ENCODE measurements around the gene RAB27A. TPM values are rescaled to one million over a fixed set of nuclear protein-coding genes. Genes with fewer than 3 reads are reported as not detected.
"Not testable (repeated sequence)": the region's sequence is repeated elsewhere in the genome, so short reads cannot be mapped to it uniquely, and the experiment has no call there.

The RAB27A gene
- total RNA-seq, 6 experiments from 2014 or later: 15.9 to 41.4 (median 21.0) TPM

GRCh38 chr15:55256281-55257011 is 33.2 kb downstream of the RAB27A start:
- DNase-seq: no peak
- Histone ChIP-seq H3K4me3 (no peak overlapping the region), H3K9me3 (no peaks in the 10 kb centered on the region), H3K27ac (peak overlapping the region in 1 of 3 donors; percentile 28), H3K36me3 (no peaks in the 10 kb centered on the region), H3K4me1 (peaks cover 0 to 39% (median 6%) of the 10 kb centered on the region in 4 donors), H3K27me3 (no peaks in the 10 kb centered on the region)
- intact Hi-C loops (cut with DNase I): no loop called here
- ATAC-seq: peak in 2 of 4 donors; percentile 22 to 43
- WGBS (ENCODE audit: insufficient coverage, low coverage, low lambda C conversion rate, missing lambda C conversion rate): 76% methylated on average over 4 of the region's 4 CpGs
- no peak for TF ChIP-seq CTCF (IDR thresholded peaks at IDR 0.05)
- no peak for TF ChIP-seq POLR2A (IDR thresholded peaks at IDR 0.05)

DNA sequence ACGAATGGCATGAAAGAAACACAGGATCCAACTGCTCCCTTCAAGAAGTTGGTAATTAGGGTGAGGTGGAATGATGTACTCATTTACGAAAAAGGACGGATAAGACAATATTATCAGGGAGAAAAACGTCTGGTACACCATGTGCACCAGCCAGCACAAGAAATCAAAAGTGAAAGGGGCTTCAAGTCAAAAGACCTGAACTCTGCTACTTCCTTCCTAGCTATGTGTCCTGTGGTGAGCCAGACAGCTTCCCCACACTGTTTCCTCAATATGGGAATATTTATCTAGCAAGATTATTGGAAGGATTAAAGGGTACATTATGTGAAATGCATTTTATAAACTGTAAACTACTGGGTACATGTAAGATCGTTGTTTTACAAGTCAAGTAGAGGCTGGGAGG is 33.9 kb downstream of the RAB27A start:
- no peaks in the 10 kb centered on the region for H3K36me3 ChIP-seq
- TF ChIP-seq CTCF (IDR thresholded peaks at IDR 0.05): no peak
- TF ChIP-seq POLR2A (IDR thresholded peaks at IDR 0.05): no peak
- H3K4me1 ChIP-seq: peaks cover 0 to 44% (median 10%) of the 10 kb centered on the region in 4 donors
- no peaks in the 10 kb centered on the region for H3K9me3 ChIP-seq
- H3K27ac ChIP-seq: peak overlapping the region in 1 of 3 donors; percentile 28
- intact Hi-C loops (cut with DNase I): no loop called here
- ATAC-seq: peak; percentile 57 to 83 (median 72)
- H3K4me3 ChIP-seq: no peak overlapping the region
- DNase-seq: no peak
- 9% methylated on average over 5 of the region's 5 CpGs for WGBS (ENCODE audit: insufficient coverage, low coverage, low lambda C conversion rate, missing lambda C conversion rate)
- no peaks in the 10 kb centered on the region for H3K27me3 ChIP-seq

GRCh38 chr15:55254916-55255679 is 34.5 kb downstream of the RAB27A start:
- Histone ChIP-seq H3K36me3 (no peaks in the 10 kb centered on the region), H3K9me3 (no peaks in the 10 kb centered on the region), H3K4me3 (no peak overlapping the region), H3K27ac (peak overlapping the region in 1 of 3 donors; percentile 28), H3K27me3 (no peaks in the 10 kb centered on the region), H3K4me1 (peaks cover 0 to 47% (median 12%) of the 10 kb centered on the region in 4 donors)
- intact Hi-C loops (cut with DNase I): loop anchor here in 1 of 2 donors (5.0 kb wide), 1 partner anchor 32 kb away; the partner anchor contains the start of gene RAB27A
- ATAC-seq (peak in 3 of 4 donors; percentile 38 to 42 (median 42)), DNase-seq (no peak)
- whole genome bisulfite sequencing (ENCODE audit: insufficient coverage, low coverage, low lambda C conversion rate, missing lambda C conversion rate): 32% methylated on average over 4 of the region's 4 CpGs
- TF ChIP-seq CTCF (IDR thresholded peaks at IDR 0.05) (no peak), POLR2A (IDR thresholded peaks at IDR 0.05) (no peak)

DNA sequence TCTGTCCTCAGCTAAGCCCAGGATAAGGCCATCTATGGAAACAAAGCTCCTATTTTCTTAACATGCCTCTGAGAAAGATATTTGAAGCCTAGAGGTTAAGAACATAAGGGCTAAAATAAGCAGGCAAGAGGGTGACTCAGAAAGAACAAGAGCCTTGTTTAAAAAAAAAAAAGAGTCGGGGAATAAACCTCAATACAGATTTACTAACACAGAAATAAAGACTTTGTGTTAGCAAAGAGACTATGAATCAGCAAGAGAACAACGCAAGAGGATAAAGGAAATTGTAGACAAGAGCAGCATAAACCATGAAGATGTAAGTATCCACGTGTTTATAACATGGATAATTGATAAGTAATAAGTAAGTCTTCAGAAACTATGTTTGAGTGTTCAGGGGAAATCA is 36.0 kb downstream of the RAB27A start:
- H3K4me1 ChIP-seq: peaks cover 0 to 62% (median 20%) of the 10 kb centered on the region in 4 donors
- intact Hi-C loops (cut with DNase I): loop anchor here in 1 of 2 donors (5.0 kb wide), 1 partner anchor 34 kb away; the partner anchor contains the start of gene RAB27A
- no peak overlapping the region for H3K27ac ChIP-seq
- 43% methylated on average over 3 of the region's 3 CpGs for WGBS (ENCODE audit: insufficient coverage, low coverage, low lambda C conversion rate, missing lambda C conversion rate)
- no peaks in the 10 kb centered on the region for H3K27me3 ChIP-seq
- TF ChIP-seq POLR2A (IDR thresholded peaks at IDR 0.05): no peak
- no peak for TF ChIP-seq CTCF (IDR thresholded peaks at IDR 0.05)
- H3K36me3 ChIP-seq: no peaks in the 10 kb centered on the region
- no peak overlapping the region for H3K4me3 ChIP-seq
- no peak for DNase-seq
- no peaks in the 10 kb centered on the region for H3K9me3 ChIP-seq
- no peak for ATAC-seq

GRCh38 chr15:55252201-55252600 is 37.4 kb downstream of the RAB27A start:
- intact Hi-C loops (cut with DNase I): loop anchor here in 1 of 2 donors (5.0 kb wide), 1 partner anchor 35 kb away; the partner anchor contains the start of gene RAB27A
- 56% methylated on average over 8 of the region's 8 CpGs for WGBS (ENCODE audit: insufficient coverage, low coverage, low lambda C conversion rate, missing lambda C conversion rate)
- H3K9me3 ChIP-seq, H3K27me3 ChIP-seq, DNase-seq, H3K36me3 ChIP-seq, H3K4me3 ChIP-seq: not testable (repeated sequence)
- ATAC-seq: peak; percentile 17 to 37 (median 20)
- Histone ChIP-seq H3K4me1 (peaks cover 0 to 65% (median 20%) of the 10 kb centered on the region in 4 donors), H3K27ac (peak overlapping the region in 1 of 3 donors; percentile 18)
